ENCODE results near the gene INHBB. TPM values are rescaled to one million over a fixed set of nuclear protein-coding genes. Genes with fewer than 3 reads are reported as not detected.

Gene INHBB
- total RNA-seq, 1 donor from 2014 or later, result 0.50 TPM

- peaks cover 72% of the 10 kb centered on the region for H3K27me3 ChIP-seq (ENCODE audit: control insufficient read depth, insufficient read depth, low read length)
- no peaks in the 10 kb centered on the region for H3K36me3 ChIP-seq (ENCODE audit: control insufficient read depth, insufficient read depth, low read length)
- TF ChIP-seq CTCF (IDR thresholded peaks at IDR 0.05; ENCODE audit: insufficient read depth, low read length, poor library complexity, severe bottlenecking), result no peak
- no peak overlapping the region for H3K4me3 ChIP-seq (ENCODE audit: low read depth, low read length)
- DNase-seq (ENCODE audit: low read depth), result no peak
Measured at GRCh38 chr2:120348134-120348736, 2.3 kb downstream of the INHBB start.

GRCh38 chr2:120348737-120349439 is 3.0 kb downstream of the INHBB start:
- Histone ChIP-seq H3K36me3 (ENCODE audit: control insufficient read depth, insufficient read depth, low read length) (no peaks in the 10 kb centered on the region), H3K4me3 (ENCODE audit: low read depth, low read length) (no peak overlapping the region), H3K27me3 (ENCODE audit: control insufficient read depth, insufficient read depth, low read length) (peaks cover 66% of the 10 kb centered on the region)
- no peak for TF ChIP-seq CTCF (IDR thresholded peaks at IDR 0.05; ENCODE audit: insufficient read depth, low read length, poor library complexity, severe bottlenecking)
- no peak for DNase-seq (ENCODE audit: low read depth)

- peaks cover 61% of the 10 kb centered on the region for H3K27me3 ChIP-seq (ENCODE audit: control insufficient read depth, insufficient read depth, low read length)
- no peak for DNase-seq (ENCODE audit: low read depth)
- no peak overlapping the region for H3K4me3 ChIP-seq (ENCODE audit: low read depth, low read length)
- no peaks in the 10 kb centered on the region for H3K36me3 ChIP-seq (ENCODE audit: control insufficient read depth, insufficient read depth, low read length)
- TF ChIP-seq CTCF (IDR thresholded peaks at IDR 0.05; ENCODE audit: insufficient read depth, low read length, poor library complexity, severe bottlenecking), result no peak
Measured at GRCh38 chr2:120349440-120349921, 3.5 kb downstream of the INHBB start.

GRCh38 chr2:120350080-120350479 is 4.1 kb downstream of the INHBB start:
- Histone ChIP-seq H3K27me3 (ENCODE audit: control insufficient read depth, insufficient read depth, low read length) (peaks cover 58% of the 10 kb centered on the region), H3K4me3 (ENCODE audit: low read depth, low read length) (no peak overlapping the region), H3K36me3 (ENCODE audit: control insufficient read depth, insufficient read depth, low read length) (no peaks in the 10 kb centered on the region)
- TF ChIP-seq CTCF (IDR thresholded peaks at IDR 0.05; ENCODE audit: insufficient read depth, low read length, poor library complexity, severe bottlenecking), result no peak
- no peak for DNase-seq (ENCODE audit: low read depth)

- DNase-seq (ENCODE audit: low read depth), result no peak
- H3K27me3 ChIP-seq (ENCODE audit: control insufficient read depth, insufficient read depth, low read length), result peaks cover 55% of the 10 kb centered on the region
- no peak for TF ChIP-seq CTCF (IDR thresholded peaks at IDR 0.05; ENCODE audit: insufficient read depth, low read length, poor library complexity, severe bottlenecking)
- H3K36me3 ChIP-seq (ENCODE audit: control insufficient read depth, insufficient read depth, low read length), result no peaks in the 10 kb centered on the region
- no peak overlapping the region for H3K4me3 ChIP-seq (ENCODE audit: low read depth, low read length)
Measured at GRCh38 chr2:120350801-120351320, 4.9 kb downstream of the INHBB start.

Data from kidney epithelial cell (primary cell).